CD8-positive, alpha-beta memory T cell (primary cell): ENCODE results near the gene RAP1GDS1. TPM values are rescaled to one million over a fixed set of nuclear protein-coding genes. Genes with fewer than 3 reads are reported as not detected.
"Not testable (repeated sequence)": the region's sequence is repeated elsewhere in the genome, so short reads cannot be mapped to it uniquely, and the experiment has no call there.

Experiments used
- CTCF ChIA-PET: fragments of 350-600 bp; sonication (Branson Sonifier 250); formaldehyde crosslinking; loops from one replicate; lab custom pipeline; 2021; ENCODE audit warnings: antibody characterized with exemption; lab: Charles Lee
- POLR2A ChIA-PET: fragments of 350-600 bp; sonication (Branson Sonifier 250); formaldehyde crosslinking; loops from one replicate; lab custom pipeline; 2021; ENCODE audit warnings: antibody characterized with exemption; lab: Charles Lee
- DNase-seq, 5 donors: peaks; one replicate each; pipeline versions ENCODE4 v3.0.0 to v3.0.0-alpha.2; 2020 to 2022; ENCODE audit warnings: mixed read lengths in 1 of 5
- H3K27ac ChIP-seq: one replicate; pipeline ENCODE4 v1.7.0; 2013; ENCODE audit warnings: low read depth, mild to moderate bottlenecking, low read length, moderate library complexity
- H3K27me3 ChIP-seq: 2 replicates; pipeline ENCODE4 v1.7.0; 2013; ENCODE audit warnings: low read length, mild to moderate bottlenecking; ENCODE audit not compliant: insufficient read depth, poor library complexity, severe bottlenecking
- H3K36me3 ChIP-seq: 2 replicates; pipeline ENCODE4 v1.7.0; 2013; ENCODE audit warnings: mild to moderate bottlenecking, low read length, moderate library complexity; ENCODE audit not compliant: insufficient read depth
- H3K4me1 ChIP-seq: 2 replicates; pipeline ENCODE4 v1.7.0; 2013; ENCODE audit warnings: mild to moderate bottlenecking, low read length, moderate library complexity; ENCODE audit not compliant: insufficient read depth
- H3K4me3 ChIP-seq: 2 replicates; pipeline ENCODE4 v1.7.0; 2013; ENCODE audit warnings: mild to moderate bottlenecking, low read length
- H3K9me3 ChIP-seq: 2 replicates; pipeline ENCODE4 v1.7.0; 2013; ENCODE audit warnings: mild to moderate bottlenecking, low read length
- H3K27ac Mint-ChIP-seq, 8 donors: one replicate each; pipeline ENCODE4 v1.8.0; 2020 to 2021; ENCODE audit warnings: mixed read lengths in 8 of 8, mild to moderate bottlenecking in 6 of 8, inconsistent platforms in 3 of 8, moderate library complexity in 3 of 8
- H3K27me3 Mint-ChIP-seq, 2 donors: one replicate each; pipeline ENCODE4 v1.8.0; 2020 to 2021; ENCODE audit warnings: mixed read lengths in 2 of 2, mild to moderate bottlenecking in 1 of 2, moderate library complexity in 1 of 2
- H3K36me3 Mint-ChIP-seq, 3 donors: one replicate each; pipeline ENCODE4 v1.8.0; 2020 to 2021; ENCODE audit warnings: mixed read lengths in 3 of 3, inconsistent platforms in 1 of 3, mild to moderate bottlenecking in 1 of 3
- H3K4me1 Mint-ChIP-seq, 3 donors: one replicate each; pipeline ENCODE4 v1.8.0; 2020 to 2021; ENCODE audit warnings: mixed read lengths in 3 of 3, inconsistent platforms in 1 of 3, mild to moderate bottlenecking in 1 of 3
- H3K4me3 Mint-ChIP-seq, 7 donors: one replicate each; pipeline ENCODE4 v1.8.0; 2020 to 2021; ENCODE audit warnings: mixed read lengths in 7 of 7, mild to moderate bottlenecking in 6 of 7, moderate library complexity in 4 of 7, inconsistent platforms in 2 of 7
- H3K9me3 Mint-ChIP-seq, 5 donors: one replicate each; pipeline ENCODE4 v1.8.0; 2020 to 2022; ENCODE audit warnings: mixed read lengths in 5 of 5, mild to moderate bottlenecking in 3 of 5, moderate library complexity in 2 of 5, inconsistent platforms in 1 of 5
- polyA plus RNA-seq: library from polyadenylated mRNA; unstranded; fragments of 300-500 nt; fragmentation: Illumina TruSeq; gene quantifications from one replicate; pipeline ENCODE4 v1.2.3, GENCODE V29; 2021
- total RNA-seq, 2 experiments: library from RNA; stranded (reverse); gene quantifications; one replicate each; pipeline ENCODE4 v1.2.3, GENCODE V29; 2021

RAP1GDS1 gene
- total and polyA plus RNA-seq, 3 experiments from 2014 or later: 40.9 to 56.4 (median 53.7) TPM

DNA sequence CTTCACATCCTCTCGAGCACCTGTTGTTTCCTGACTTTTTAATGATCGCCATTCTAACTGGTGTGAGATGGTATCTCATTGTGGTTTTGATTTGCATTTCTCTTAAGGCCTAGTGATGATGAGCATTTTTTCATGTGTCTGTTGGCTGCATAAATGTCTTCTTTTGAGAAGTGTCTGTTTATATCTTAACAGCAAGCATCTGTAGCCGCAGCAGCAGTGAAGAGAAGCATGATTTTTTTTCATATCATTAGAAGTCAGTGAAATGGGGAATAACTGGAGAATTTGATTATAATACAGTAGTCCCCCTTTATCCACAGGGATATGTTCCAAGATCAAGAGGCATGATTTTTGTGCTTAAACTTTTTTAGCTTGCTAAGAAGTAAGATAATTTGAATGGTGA, 27.5 kb downstream of the RAP1GDS1 start:
- DNase-seq: peak in 1 of 5 donors; percentile 6
- POLR2A ChIA-PET: interaction anchor here (0.6 kb wide), 2 partner anchors 28 to 577 kb away, joined by 4 to 5 read pairs; no protein-coding TSS in a partner anchor
- H3K4me1 ChIP-seq: peaks cover 18% of the 10 kb centered on the region
- peak overlapping the region in 7 of 8 donors; percentile 40 to 85 (median 75) for H3K27ac Mint-ChIP-seq
- H3K36me3 ChIP-seq, H3K27ac ChIP-seq, H3K27me3 ChIP-seq, CTCF ChIA-PET, H3K36me3 Mint-ChIP-seq, H3K9me3 Mint-ChIP-seq, H3K4me3 ChIP-seq, H3K9me3 ChIP-seq, H3K27me3 Mint-ChIP-seq: not testable (repeated sequence)
- H3K4me1 Mint-ChIP-seq: peaks cover 48 to 77% (median 67%) of the 10 kb centered on the region in 3 donors
- H3K4me3 Mint-ChIP-seq: peak overlapping the region in 5 of 7 donors; percentile 12 to 71 (median 60)

DNA sequence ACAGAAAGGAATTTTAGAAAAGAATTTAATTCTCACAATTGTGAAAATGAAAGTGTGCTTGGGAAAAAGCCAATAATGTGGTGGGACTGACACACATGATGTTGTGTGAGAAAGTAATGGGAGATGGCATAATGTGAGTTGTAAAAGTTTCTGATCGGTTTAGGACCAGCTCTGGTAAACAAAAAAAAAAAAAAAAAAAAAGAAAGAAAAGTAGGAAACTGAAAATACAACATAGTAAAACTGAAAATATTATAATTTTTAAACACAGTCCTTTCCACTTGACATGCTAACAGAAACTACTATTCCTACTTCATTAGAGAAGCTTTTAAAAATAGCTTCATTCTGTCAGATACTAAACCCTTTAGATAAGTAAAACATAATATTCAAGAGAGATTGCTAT, 28.2 kb downstream of the RAP1GDS1 start:
- Histone ChIP-seq H3K36me3 (no peaks in the 10 kb centered on the region), H3K4me1 (peaks cover 18% of the 10 kb centered on the region), H3K9me3 (no peaks in the 10 kb centered on the region), H3K4me3 (no peak overlapping the region), H3K27me3 (no peaks in the 10 kb centered on the region), H3K27ac (no peak overlapping the region)
- Mint-ChIP-seq H3K27me3 (no peaks in the 10 kb centered on the region), H3K4me1 (peaks cover 47 to 77% (median 66%) of the 10 kb centered on the region in 3 donors), H3K9me3 (no peaks in the 10 kb centered on the region), H3K4me3 (peak overlapping the region in 4 of 7 donors; percentile 6 to 71 (median 32)), H3K27ac (peak overlapping the region in 6 of 8 donors; percentile 26 to 81 (median 60)), H3K36me3 (peaks cover 4 to 11% (median 6%) of the 10 kb centered on the region in 3 donors)
- ChIA-PET POLR2A (interaction anchor here (0.6 kb wide), 2 partner anchors 29 to 577 kb away, joined by 4 to 5 read pairs; no protein-coding TSS in a partner anchor), CTCF (no interaction called here)
- no peak for DNase-seq

DNA sequence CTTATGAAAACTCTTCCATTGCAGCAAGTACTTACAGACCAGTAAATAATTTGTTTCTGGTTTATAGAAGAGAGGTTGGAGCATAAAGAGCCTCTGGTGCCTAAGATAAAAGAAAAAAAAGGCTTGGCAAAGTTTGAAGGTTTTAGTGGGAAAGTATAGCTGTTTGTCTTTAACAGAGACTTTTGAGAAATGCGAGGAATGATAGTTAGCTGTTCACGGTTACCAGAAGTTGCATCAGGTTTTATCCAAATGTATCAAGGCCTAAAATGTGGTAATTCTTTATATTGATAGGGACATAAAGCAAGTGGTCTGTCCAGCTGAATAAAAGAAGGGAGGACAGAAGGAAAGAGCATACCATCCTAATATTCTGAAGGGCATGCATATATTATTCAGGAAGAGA, 29.3 kb downstream of the RAP1GDS1 start:
- no peak overlapping the region for H3K4me3 ChIP-seq
- peaks cover 4 to 20% (median 9%) of the 10 kb centered on the region in 3 donors for H3K36me3 Mint-ChIP-seq
- no peaks in the 10 kb centered on the region for H3K27me3 ChIP-seq
- peak overlapping the region in 5 of 8 donors; percentile 0 to 87 (median 29) for H3K27ac Mint-ChIP-seq
- CTCF ChIA-PET: no interaction called here
- no peak for DNase-seq
- POLR2A ChIA-PET: no interaction called here
- H3K4me1 ChIP-seq: peaks cover 18% of the 10 kb centered on the region
- no peak overlapping the region for H3K27ac ChIP-seq
- no peaks in the 10 kb centered on the region for H3K9me3 Mint-ChIP-seq
- H3K9me3 ChIP-seq: no peaks in the 10 kb centered on the region
- peaks cover 5% of the 10 kb centered on the region for H3K36me3 ChIP-seq
- peaks cover 45 to 75% (median 67%) of the 10 kb centered on the region in 3 donors for H3K4me1 Mint-ChIP-seq
- no peak overlapping the region for H3K4me3 Mint-ChIP-seq
- no peaks in the 10 kb centered on the region for H3K27me3 Mint-ChIP-seq

DNA sequence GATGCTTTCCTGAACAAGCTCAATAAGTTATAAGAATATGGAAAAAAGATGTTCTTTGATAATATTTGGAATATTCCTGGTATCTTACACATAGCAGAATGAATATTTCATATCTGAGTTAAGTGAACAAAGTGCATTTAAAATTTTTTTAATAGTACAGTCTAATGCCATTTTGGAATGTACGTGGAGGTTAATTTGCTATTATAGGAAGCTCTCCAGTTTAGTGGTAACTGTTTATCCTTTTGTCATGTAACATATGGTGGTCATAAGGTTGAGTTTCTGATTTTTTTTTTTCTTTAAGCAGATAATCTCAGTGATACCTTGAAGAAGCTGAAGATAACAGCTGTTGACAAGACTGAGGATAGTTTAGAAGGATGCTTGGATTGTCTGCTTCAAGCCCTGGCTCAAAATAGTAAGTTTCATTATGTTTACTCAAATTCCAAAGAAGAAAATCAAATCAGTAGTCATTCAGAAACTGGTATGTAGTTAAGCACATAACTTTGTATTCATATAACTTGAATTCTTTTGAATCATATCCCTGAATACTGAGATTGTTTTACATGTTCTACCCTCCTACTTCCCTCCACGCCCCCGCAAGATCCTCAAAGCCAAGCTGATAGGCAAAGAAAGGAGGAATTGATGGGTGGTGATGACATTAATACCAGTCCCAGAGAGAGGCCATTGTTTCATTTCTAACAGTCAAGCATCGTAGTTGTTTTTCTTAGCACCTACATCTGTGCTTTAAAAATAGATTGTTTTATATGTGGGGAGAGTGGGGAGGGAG, 32.1 kb downstream of the RAP1GDS1 start:
- CTCF ChIA-PET: no interaction called here
- Mint-ChIP-seq H3K4me3 (no peak overlapping the region), H3K27ac (peak overlapping the region in 2 of 8 donors; percentile 10 to 51), H3K27me3 (no peaks in the 10 kb centered on the region), H3K4me1 (peaks cover 44 to 70% (median 70%) of the 10 kb centered on the region in 3 donors), H3K9me3 (no peaks in the 10 kb centered on the region), H3K36me3 (peaks cover 13 to 33% (median 18%) of the 10 kb centered on the region in 3 donors)
- H3K27ac ChIP-seq: no peak overlapping the region
- no peaks in the 10 kb centered on the region for H3K9me3 ChIP-seq
- no peaks in the 10 kb centered on the region for H3K27me3 ChIP-seq
- H3K4me1 ChIP-seq: peaks cover 18% of the 10 kb centered on the region
- peaks cover 5% of the 10 kb centered on the region for H3K36me3 ChIP-seq
- no peak for DNase-seq
- POLR2A ChIA-PET: no interaction called here
- no peak overlapping the region for H3K4me3 ChIP-seq

DNA sequence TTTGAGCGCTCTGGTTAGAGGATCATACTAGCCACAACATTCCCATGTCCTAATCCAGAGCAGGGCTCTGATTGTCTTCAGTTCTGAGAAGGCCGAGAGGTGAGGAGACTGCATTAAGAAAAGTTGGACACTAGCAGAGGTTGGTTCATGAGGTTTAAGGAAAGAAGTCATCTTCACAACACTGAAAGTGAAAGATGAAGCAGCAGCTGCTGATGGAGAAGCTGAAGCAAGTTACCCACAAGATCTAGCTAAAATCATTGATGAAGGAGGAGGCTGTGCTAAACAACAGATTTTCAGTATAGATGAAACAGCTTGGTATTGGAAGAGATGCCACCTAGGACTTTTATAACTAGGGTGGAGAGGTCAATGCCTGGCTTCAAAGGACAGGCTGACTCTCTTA, 36.8 kb downstream of the RAP1GDS1 start:
- peaks cover 5% of the 10 kb centered on the region for H3K36me3 ChIP-seq
- H3K4me1 ChIP-seq: no peaks in the 10 kb centered on the region
- POLR2A ChIA-PET: no interaction called here

DNA sequence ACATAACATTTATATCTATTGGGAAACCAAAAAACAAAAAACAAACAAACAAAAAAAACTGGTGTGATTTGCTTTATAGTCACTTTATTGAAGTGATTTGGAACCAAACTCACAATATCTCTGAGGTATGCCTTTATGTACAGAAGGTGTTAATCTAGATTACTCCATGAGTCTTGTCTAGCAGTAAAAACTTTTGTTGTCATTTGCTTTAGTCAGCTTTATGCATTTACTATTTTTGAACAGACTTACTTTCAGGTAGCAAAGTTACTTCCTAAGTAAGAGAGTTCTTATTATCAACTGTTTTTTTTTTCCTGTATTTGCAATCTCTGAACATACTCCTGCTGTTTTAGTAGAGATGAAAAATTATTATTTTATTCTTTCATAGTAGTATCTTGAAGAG, 39.5 kb downstream of the RAP1GDS1 start:
- Mint-ChIP-seq H3K27ac (no peak overlapping the region), H3K27me3 (no peaks in the 10 kb centered on the region), H3K4me1 (peaks cover 17 to 46% (median 37%) of the 10 kb centered on the region in 3 donors), H3K36me3 (peaks cover 26 to 51% (median 46%) of the 10 kb centered on the region in 3 donors), H3K4me3 (no peak overlapping the region), H3K9me3 (peaks cover 4 to 16% (median 10%) of the 10 kb centered on the region in 5 donors)
- POLR2A ChIA-PET: no interaction called here
- Histone ChIP-seq H3K36me3 (no peaks in the 10 kb centered on the region), H3K27ac (no peak overlapping the region), H3K4me3 (no peak overlapping the region), H3K27me3 (no peaks in the 10 kb centered on the region), H3K9me3 (peaks cover 3% of the 10 kb centered on the region), H3K4me1 (no peaks in the 10 kb centered on the region)
- CTCF ChIA-PET: no interaction called here
- no peak for DNase-seq

More for the DNA sequence above, 36.8 kb downstream of the RAP1GDS1 start:
- H3K36me3 Mint-ChIP-seq: peaks cover 33 to 58% (median 43%) of the 10 kb centered on the region in 3 donors
- H3K4me3 Mint-ChIP-seq: no peak overlapping the region
- no peaks in the 10 kb centered on the region for H3K9me3 ChIP-seq
- peaks cover 14 to 52% (median 39%) of the 10 kb centered on the region in 3 donors for H3K4me1 Mint-ChIP-seq
- no peak overlapping the region for H3K27ac Mint-ChIP-seq
- no peaks in the 10 kb centered on the region for H3K27me3 ChIP-seq
- no peak overlapping the region for H3K4me3 ChIP-seq
- H3K9me3 Mint-ChIP-seq: peaks cover 0 to 10% (median 8%) of the 10 kb centered on the region in 5 donors
- H3K27ac ChIP-seq: no peak overlapping the region
- no peaks in the 10 kb centered on the region for H3K27me3 Mint-ChIP-seq
- no peak for DNase-seq
- CTCF ChIA-PET: no interaction called here

DNA sequence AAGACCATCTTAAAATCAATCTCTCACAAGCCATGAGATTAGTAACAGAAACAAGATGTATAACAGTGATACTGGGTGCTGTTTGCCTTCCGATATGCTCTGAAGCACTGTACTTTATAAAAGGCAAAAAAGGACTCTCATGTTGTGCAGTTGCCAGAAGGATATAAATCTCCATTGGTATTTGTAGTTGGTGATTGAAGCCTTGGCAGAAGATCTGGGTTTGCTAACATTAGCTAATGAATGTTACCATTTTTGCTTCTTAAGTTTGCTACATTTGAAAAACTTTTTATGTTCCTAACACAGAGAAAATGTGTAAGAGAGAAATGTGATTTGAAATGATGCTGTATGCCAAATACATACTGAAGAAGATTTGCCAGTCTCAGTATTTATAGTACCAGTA, 44.4 kb downstream of the RAP1GDS1 start:
- Histone ChIP-seq H3K4me1 (no peaks in the 10 kb centered on the region), H3K4me3 (no peak overlapping the region), H3K27me3 (no peaks in the 10 kb centered on the region), H3K36me3 (no peaks in the 10 kb centered on the region), H3K9me3 (peaks cover 3% of the 10 kb centered on the region), H3K27ac (no peak overlapping the region)
- H3K9me3 Mint-ChIP-seq: peaks cover 4 to 16% (median 10%) of the 10 kb centered on the region in 5 donors
- H3K27ac Mint-ChIP-seq: no peak overlapping the region
- no peaks in the 10 kb centered on the region for H3K27me3 Mint-ChIP-seq
- POLR2A ChIA-PET: no interaction called here
- peaks cover 17 to 29% (median 28%) of the 10 kb centered on the region in 3 donors for H3K4me1 Mint-ChIP-seq
- CTCF ChIA-PET: no interaction called here
- DNase-seq: no peak
- peaks cover 10 to 28% (median 18%) of the 10 kb centered on the region in 3 donors for H3K36me3 Mint-ChIP-seq
- no peak overlapping the region for H3K4me3 Mint-ChIP-seq

DNA sequence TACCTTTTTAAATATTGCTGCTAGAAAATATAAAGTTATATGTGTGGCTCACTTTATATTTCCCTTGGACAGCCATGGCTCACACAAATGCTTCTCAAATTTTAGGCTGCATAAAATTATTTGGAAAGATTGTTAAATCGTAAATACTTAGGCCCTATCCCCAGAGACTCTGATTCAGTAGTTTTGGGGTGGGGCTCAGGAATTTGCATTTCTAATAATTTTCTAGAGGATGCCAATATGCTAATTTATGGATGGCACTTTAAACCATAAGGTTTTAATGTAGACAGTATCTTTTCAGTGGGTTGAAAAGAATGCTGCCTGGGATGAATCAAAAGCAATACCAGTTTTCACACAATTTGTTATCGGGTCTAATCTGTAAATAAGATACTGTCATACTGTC, 49.7 kb downstream of the RAP1GDS1 start:
- H3K27me3 ChIP-seq: no peaks in the 10 kb centered on the region
- H3K4me3 Mint-ChIP-seq: no peak overlapping the region
- H3K36me3 Mint-ChIP-seq: peaks cover 0 to 5% (median 4%) of the 10 kb centered on the region in 3 donors
- no peaks in the 10 kb centered on the region for H3K9me3 ChIP-seq
- ChIA-PET CTCF (no interaction called here), POLR2A (no interaction called here)
- no peak overlapping the region for H3K27ac Mint-ChIP-seq
- DNase-seq: no peak
- H3K27me3 Mint-ChIP-seq: no peaks in the 10 kb centered on the region
- H3K4me3 ChIP-seq: no peak overlapping the region
- H3K27ac ChIP-seq: no peak overlapping the region
- peaks cover 10 to 22% (median 10%) of the 10 kb centered on the region in 3 donors for H3K4me1 Mint-ChIP-seq
- no peaks in the 10 kb centered on the region for H3K36me3 ChIP-seq
- no peaks in the 10 kb centered on the region for H3K4me1 ChIP-seq
- no peaks in the 10 kb centered on the region for H3K9me3 Mint-ChIP-seq
